C4-2B (cell line): ENCODE results near the gene SENP5.

Source experiments
- H3K27ac ChIP-seq: fragments of 450-650 bp; 2 replicates; pipeline ENCODE4 v1.5.1; 2017
- CTCF ChIP-seq: fragments of 450-650 bp; conservative IDR thresholded peaks from 2 replicates; pipeline ENCODE4 v1.5.1; 2017; ENCODE audit warnings: mild to moderate bottlenecking
- ZFX ChIP-seq: fragments of 450-650 bp; IDR thresholded peaks from 2 replicates; pipeline ENCODE4 v1.6.1; 2017

SENP5 gene

DNA sequence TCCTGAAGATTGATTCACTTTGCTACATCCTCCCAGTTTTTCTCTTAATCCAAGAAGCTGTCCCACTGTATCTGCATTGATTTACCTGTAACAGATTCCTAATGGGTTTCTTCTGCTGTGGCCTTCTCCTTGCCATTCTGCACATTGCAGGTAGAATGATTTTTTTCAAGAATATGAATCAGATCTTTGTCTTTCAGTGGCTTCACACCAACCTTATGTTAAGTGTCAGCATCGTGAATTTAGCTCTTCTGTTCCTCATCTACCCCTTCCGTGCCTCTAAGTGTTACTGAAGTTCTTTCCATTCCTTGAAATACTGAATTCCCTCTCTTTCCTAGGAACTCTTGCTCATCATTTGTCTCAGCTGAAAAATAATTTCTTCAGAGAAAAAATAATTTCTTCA lies 7.5 kb downstream of the SENP5 start:
- H3K27ac ChIP-seq = no peak overlapping the region
- no peak for TF ChIP-seq CTCF
- TF ChIP-seq ZFX = no peak

GRCh38 chr3:196883361-196883760 lies 15.6 kb downstream of the SENP5 start:
- TF ChIP-seq CTCF = no peak
- TF ChIP-seq ZFX = no peak
- no peak overlapping the region for H3K27ac ChIP-seq

- no peak overlapping the region for H3K27ac ChIP-seq
- no peak for TF ChIP-seq CTCF
- no peak for TF ChIP-seq ZFX
Observed at GRCh38 chr3:196886144-196886543, 18.4 kb downstream of the SENP5 start.

- TF ChIP-seq CTCF (no peak), ZFX (no peak)
- no peak overlapping the region for H3K27ac ChIP-seq
Observed at GRCh38 chr3:196889844-196890708, 22.4 kb downstream of the SENP5 start.

- TF ChIP-seq CTCF = no peak
Observed at GRCh38 chr3:196894557-196895295, 27.0 kb downstream of the SENP5 start.

DNA sequence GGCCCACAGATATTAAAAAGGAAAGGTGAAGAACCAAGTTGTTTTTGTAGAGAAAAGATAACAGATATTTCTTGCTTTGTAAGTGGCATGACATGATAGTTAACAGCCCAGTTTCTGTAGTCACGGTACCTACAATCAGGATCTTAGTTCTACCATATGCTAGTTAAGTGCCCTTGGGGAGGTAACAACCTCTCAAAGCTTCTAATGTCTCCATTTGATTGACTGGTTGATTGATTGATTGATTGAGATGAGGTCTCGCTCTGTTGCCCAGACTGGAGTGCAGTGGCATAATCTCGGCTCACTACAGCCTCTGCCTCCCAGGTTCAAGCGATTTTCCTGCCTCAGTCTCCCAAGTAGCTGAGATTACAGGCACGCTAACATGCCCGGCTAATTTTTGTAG lies 28.5 kb downstream of the SENP5 start:
- no peak for TF ChIP-seq CTCF
- no peak for TF ChIP-seq ZFX
- H3K27ac ChIP-seq = no peak overlapping the region

More at GRCh38 chr3:196894557-196895295, 27.0 kb downstream of the SENP5 start:
- H3K27ac ChIP-seq = no peak overlapping the region

DNA sequence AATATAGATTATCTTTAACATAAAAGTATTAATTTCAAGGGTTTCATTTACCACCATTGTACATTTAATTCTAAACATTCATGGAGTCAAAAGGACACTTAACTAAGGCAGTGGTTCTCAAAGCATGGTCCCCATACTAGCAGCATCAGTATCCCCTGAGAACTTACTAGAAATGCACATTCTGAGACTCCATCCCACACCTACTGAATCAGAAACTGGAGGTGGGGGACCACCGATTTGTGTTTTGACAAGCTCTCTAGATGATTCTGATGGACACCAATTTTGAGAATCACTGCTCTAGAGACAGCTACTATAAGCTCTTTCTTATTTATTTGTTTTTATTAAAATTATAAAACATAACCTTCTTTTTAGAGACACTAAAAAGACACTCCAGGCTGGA lies 34.0 kb downstream of the SENP5 start:
- no peak overlapping the region for H3K27ac ChIP-seq
- TF ChIP-seq ZFX (no peak), CTCF (no peak)
